Measurements from ENCODE around the gene ALLC.

ALLC gene

DNA sequence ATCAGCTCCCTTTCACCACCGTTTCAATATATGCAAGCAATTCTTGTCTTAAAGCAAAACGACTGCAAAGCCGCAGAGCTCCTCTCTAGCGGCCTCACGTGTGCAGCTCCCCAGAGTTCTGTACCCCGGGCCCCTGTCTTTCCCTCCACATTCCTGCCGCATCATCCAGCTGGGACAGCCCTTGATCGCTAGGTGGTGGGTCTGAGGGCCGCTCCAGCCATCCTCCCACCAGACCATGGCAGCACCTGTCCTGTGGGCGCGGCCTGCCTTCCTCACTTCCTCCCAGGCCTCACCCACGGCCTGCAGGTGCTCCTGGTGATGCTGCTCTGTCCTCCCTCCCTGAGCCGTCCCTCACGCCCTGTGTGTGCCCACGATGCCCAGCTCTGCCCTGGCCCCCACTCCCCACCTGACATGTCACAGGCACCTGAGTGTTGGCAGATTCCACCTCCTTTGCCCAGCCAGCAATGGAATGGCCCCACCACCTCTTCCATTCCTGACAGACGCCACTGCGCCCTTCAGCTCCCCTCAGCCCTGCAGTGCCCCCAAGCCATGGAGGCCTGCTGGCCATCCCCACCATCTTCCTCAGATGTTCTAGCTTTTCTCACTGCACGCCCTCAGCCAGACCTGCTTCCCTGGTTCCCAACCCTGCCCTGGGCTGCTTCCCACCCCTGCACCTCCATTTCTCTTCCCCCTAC, 15.3 kb upstream of the ALLC start:
- Histone ChIP-seq H3K4me3 (ENCODE audit: low read length) (no peak overlapping the region), H3K4me1 (ENCODE audit: insufficient read depth, low read length) (no peaks in the 10 kb centered on the region), H3K27me3 (ENCODE audit: insufficient read depth, low read length) (no peaks in the 10 kb centered on the region), H3K9me3 (ENCODE audit: insufficient read depth, low read depth, low read length) (no peaks in the 10 kb centered on the region), H3K9ac (ENCODE audit: low read depth, low read length) (no peak overlapping the region), H3K36me3 (ENCODE audit: insufficient read depth, low read length) (no peaks in the 10 kb centered on the region), H3K27ac (ENCODE audit: low read depth, low read length) (no peak overlapping the region)
- 92% methylated on average over 18 of the region's 18 CpGs for WGBS

DNA sequence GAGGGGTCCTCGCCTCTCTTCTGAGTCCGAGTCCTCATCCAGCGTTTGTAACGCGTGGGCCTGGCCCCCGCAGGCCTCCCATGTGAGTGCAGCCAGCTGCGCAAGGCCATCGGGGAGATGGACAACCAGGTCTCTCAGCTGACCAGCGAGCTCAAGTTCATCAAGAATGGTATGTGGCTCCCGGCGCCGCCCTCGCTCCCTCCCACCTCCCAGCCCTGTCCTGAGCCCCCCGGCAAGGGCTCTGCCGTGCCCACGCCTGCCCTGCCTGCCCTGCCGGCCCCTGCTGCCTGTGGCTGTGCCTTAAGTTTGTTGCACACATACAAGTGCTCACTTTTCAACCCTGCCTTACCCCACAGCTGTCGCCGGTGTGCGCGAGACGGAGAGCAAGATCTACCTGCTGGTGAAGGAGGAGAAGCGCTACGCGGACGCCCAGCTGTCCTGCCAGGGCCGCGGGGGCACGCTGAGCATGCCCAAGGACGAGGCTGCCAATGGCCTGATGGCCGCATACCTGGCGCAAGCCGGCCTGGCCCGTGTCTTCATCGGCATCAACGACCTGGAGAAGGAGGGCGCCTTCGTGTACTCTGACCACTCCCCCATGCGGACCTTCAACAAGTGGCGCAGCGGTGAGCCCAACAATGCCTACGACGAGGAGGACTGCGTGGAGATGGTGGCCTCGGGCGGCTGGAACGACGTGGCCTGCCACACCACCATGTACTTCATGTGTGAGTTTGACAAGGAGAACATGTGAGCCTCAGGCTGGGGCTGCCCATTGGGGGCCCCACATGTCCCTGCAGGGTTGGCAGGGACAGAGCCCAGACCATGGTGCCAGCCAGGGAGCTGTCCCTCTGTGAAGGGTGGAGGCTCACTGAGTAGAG, 14.4 kb upstream of the ALLC start:
- Histone ChIP-seq H3K27me3 (ENCODE audit: insufficient read depth, low read length) (no peaks in the 10 kb centered on the region), H3K9me3 (ENCODE audit: insufficient read depth, low read depth, low read length) (no peaks in the 10 kb centered on the region)
- WGBS = 95% methylated on average over 48 of the region's 48 CpGs

DNA sequence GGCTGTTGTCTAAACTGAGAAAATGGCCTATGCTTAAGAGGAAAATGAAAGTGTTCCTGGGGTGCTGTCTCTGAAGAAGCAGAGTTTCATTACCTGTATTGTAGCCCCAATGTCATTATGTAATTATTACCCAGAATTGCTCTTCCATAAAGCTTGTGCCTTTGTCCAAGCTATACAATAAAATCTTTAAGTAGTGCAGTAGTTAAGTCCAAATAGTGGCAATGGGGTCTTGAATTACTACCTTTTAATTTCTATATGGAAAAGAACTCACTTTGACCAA, 13.8 kb upstream of the ALLC start:
- no peak overlapping the region for H3K9ac ChIP-seq (ENCODE audit: low read depth, low read length)
- no peaks in the 10 kb centered on the region for H3K36me3 ChIP-seq (ENCODE audit: insufficient read depth, low read length)
- H3K4me1 ChIP-seq (ENCODE audit: insufficient read depth, low read length) = no peaks in the 10 kb centered on the region
- H3K27ac ChIP-seq (ENCODE audit: low read depth, low read length) = no peak overlapping the region
- no peak overlapping the region for H3K4me3 ChIP-seq (ENCODE audit: low read length)
- no peaks in the 10 kb centered on the region for H3K9me3 ChIP-seq (ENCODE audit: insufficient read depth, low read depth, low read length)
- H3K27me3 ChIP-seq (ENCODE audit: insufficient read depth, low read length) = no peaks in the 10 kb centered on the region

More for the DNA sequence above, 14.4 kb upstream of the ALLC start:
- no peaks in the 10 kb centered on the region for H3K36me3 ChIP-seq (ENCODE audit: insufficient read depth, low read length)
- H3K9ac ChIP-seq (ENCODE audit: low read depth, low read length) = no peak overlapping the region
- H3K4me1 ChIP-seq (ENCODE audit: insufficient read depth, low read length) = no peaks in the 10 kb centered on the region
- H3K27ac ChIP-seq (ENCODE audit: low read depth, low read length) = no peak overlapping the region
- H3K4me3 ChIP-seq (ENCODE audit: low read length) = no peak overlapping the region

DNA sequence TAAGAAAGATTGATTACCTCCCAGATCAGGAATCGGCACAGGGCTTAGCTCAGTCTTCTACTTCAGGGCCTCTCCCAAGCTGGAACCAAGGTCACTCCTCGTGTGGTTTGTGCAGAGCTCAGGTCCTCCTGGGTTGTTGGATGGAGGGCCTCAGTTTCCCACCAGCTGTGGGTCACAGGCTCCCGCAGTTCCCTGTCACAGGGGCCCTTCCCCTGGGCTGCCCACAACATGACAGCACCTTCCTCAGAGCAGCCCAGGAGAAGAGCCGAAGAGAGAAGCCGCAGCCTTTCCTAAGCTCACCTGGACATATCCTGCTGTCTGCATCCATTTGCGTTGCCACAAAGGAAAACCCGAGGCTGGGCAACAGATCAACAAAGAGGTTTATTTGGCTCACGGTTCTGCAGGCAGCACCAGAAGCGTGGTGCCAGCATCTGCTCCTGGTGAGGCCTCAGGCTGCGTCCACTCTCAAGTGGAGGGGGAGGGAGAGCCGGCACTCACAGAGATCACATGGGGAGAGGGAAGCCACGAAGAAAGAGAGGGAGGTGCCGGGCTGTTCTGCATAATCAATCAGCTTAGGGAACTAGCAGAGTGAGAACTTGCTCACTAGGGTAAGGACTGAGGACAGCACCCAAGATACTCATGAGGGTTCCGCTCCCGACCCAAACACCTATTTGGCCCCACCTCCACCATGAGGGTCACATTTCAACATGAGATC, 13.0 kb upstream of the ALLC start:
- Histone ChIP-seq H3K4me1 (ENCODE audit: insufficient read depth, low read length) (no peaks in the 10 kb centered on the region), H3K9me3 (ENCODE audit: insufficient read depth, low read depth, low read length) (no peaks in the 10 kb centered on the region), H3K4me3 (ENCODE audit: low read length) (no peak overlapping the region), H3K36me3 (ENCODE audit: insufficient read depth, low read length) (no peaks in the 10 kb centered on the region), H3K27me3 (ENCODE audit: insufficient read depth, low read length) (no peaks in the 10 kb centered on the region), H3K27ac (ENCODE audit: low read depth, low read length) (no peak overlapping the region), H3K9ac (ENCODE audit: low read depth, low read length) (no peak overlapping the region)
- WGBS = 88% methylated on average over 15 of the region's 15 CpGs

DNA sequence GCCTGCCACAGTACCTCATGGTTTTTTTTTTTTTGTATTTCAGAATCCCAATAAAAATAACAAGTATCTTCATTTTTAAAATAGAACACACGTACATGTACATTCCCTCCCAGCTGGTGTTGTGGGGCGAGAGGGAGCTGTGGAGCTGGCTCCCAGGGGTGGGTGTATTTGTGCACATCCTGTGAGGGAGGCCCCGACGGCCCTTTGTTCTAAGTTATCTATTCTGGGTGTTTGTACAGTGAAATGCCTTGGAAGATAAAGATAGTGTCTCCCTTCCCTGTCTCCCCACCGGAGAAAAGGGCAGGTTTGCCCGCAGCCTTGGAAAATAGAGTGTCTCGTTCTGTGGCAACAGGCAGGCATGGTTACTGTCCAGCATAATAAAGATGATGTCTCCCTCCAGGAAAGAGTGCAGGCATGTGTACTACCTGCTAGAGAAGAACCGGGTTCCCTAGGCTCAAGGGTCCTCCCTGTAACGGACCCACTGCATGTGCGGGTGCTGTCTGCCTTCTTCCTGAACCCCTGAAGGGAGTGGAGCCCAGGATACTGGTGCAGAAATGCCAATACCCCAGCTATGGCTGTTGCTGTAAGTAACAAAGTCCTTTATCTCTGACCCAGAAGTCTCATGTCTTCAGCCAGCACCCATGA, 12.1 kb upstream of the ALLC start:
- H3K27ac ChIP-seq (ENCODE audit: low read depth, low read length) = no peak overlapping the region
- no peaks in the 10 kb centered on the region for H3K9me3 ChIP-seq (ENCODE audit: insufficient read depth, low read depth, low read length)
- no peaks in the 10 kb centered on the region for H3K27me3 ChIP-seq (ENCODE audit: insufficient read depth, low read length)
- H3K4me3 ChIP-seq (ENCODE audit: low read length) = no peak overlapping the region
- H3K36me3 ChIP-seq (ENCODE audit: insufficient read depth, low read length) = no peaks in the 10 kb centered on the region
- H3K9ac ChIP-seq (ENCODE audit: low read depth, low read length) = no peak overlapping the region
- 88% methylated on average over 10 of the region's 10 CpGs for WGBS
- no peaks in the 10 kb centered on the region; the same call in 1 of the 2 replicates for H3K4me1 ChIP-seq (ENCODE audit: insufficient read depth, low read length)

DNA sequence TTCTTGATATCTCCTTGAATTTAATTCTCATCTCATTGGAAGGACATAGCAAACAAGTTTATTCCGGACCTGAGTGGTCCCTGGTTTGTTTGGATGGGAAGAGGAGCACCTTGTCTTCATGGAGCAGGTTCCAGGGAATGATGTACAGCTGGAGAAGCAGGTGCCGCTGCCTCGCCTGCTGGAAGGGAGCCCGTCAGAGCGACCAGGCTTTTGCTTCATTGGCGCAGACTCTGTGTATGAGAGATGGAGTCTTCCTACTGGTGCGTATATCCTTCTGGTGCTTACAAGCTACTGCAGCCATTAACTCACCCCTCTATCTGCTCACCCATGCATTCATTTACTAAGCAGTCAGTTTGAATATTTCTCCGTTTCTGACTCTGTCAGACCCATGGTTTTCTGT, 11.6 kb upstream of the ALLC start:
- no peaks in the 10 kb centered on the region; the same call in 1 of the 2 replicates for H3K4me1 ChIP-seq (ENCODE audit: insufficient read depth, low read length)
- no peak overlapping the region for H3K27ac ChIP-seq (ENCODE audit: low read depth, low read length)
- H3K9me3 ChIP-seq (ENCODE audit: insufficient read depth, low read depth, low read length) = no peaks in the 10 kb centered on the region
- no peak overlapping the region for H3K4me3 ChIP-seq (ENCODE audit: low read length)
- H3K27me3 ChIP-seq (ENCODE audit: insufficient read depth, low read length) = no peaks in the 10 kb centered on the region
- no peak overlapping the region for H3K9ac ChIP-seq (ENCODE audit: low read depth, low read length)
- no peaks in the 10 kb centered on the region for H3K36me3 ChIP-seq (ENCODE audit: insufficient read depth, low read length)
- 94% methylated on average over 7 of the region's 8 CpGs for WGBS

DNA sequence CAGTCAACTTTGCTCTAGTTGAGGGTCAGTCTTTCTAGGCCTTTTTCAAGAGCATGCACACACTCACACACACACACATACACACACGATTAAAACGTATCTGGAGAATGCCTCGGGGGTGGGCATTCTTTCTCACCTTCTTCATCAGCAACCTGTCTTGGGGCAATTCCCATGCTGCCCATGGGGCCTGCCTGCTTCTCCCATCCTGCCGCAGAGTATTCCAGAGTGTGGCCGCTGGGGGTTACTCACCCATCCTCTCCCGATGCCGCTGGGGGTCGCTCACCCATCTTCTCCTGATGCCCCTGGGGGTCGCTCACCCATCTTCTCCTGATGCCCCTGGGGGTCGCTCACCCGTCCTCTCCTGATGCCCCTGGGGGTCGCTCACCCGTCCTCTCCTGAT, 10.8 kb upstream of the ALLC start:
- no peaks in the 10 kb centered on the region for H3K27me3 ChIP-seq (ENCODE audit: insufficient read depth, low read length)

DNA sequence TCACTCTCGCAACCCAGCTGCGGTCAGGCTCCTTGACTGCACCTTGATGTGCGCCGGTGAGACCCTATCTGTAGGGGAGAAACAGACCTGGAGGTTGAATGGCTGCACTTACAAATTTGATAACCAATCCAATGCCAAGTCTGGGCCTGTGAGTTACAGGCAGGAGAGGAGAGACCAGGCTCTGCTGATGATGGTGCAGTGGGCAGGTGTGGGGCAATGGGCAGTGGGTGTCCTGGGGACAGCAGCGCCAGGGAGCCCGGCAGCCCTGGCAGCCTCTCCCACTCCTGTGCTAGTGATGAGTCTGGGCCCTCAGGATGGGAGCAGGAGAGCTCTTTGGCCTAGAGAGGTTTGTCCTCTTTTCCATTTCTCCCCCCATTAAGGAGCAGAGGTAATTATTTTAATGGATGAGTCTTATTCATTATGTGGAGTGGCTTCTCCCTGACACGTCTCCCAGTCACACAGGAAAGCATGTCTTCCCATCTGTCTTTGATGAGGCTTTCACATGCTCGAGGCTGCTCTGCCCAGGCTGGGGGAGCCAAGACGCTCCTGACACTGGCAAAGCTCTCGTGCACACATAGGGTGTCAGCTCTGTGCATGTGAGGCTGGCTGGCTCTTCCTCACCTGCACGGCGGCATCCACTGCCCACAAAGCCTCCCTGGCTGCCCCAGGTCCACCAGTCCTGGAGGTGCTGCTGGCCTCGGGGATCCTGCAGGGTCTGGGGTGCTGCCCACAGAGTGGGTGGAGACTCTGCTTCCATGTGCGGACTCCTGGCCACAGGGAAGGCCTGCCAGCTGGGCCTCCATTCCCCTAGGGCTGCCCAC, 10.0 kb upstream of the ALLC start:
- Histone ChIP-seq H3K4me3 (ENCODE audit: low read length) (no peak overlapping the region), H3K4me1 (ENCODE audit: insufficient read depth, low read length) (no peaks in the 10 kb centered on the region; the same call in 1 of the 2 replicates), H3K36me3 (ENCODE audit: insufficient read depth, low read length) (no peaks in the 10 kb centered on the region), H3K9ac (ENCODE audit: low read depth, low read length) (no peak overlapping the region), H3K9me3 (ENCODE audit: insufficient read depth, low read depth, low read length) (no peaks in the 10 kb centered on the region), H3K27ac (ENCODE audit: low read depth, low read length) (no peak overlapping the region), H3K27me3 (ENCODE audit: insufficient read depth, low read length) (no peaks in the 10 kb centered on the region)
- 93% methylated on average over 14 of the region's 14 CpGs for WGBS

More for the DNA sequence above, 10.8 kb upstream of the ALLC start:
- no peaks in the 10 kb centered on the region for H3K36me3 ChIP-seq (ENCODE audit: insufficient read depth, low read length)
- no peaks in the 10 kb centered on the region; the same call in 1 of the 2 replicates for H3K4me1 ChIP-seq (ENCODE audit: insufficient read depth, low read length)
- no peak overlapping the region for H3K27ac ChIP-seq (ENCODE audit: low read depth, low read length)
- H3K4me3 ChIP-seq (ENCODE audit: low read length) = no peak overlapping the region
- no peaks in the 10 kb centered on the region for H3K9me3 ChIP-seq (ENCODE audit: insufficient read depth, low read depth, low read length)
- 87% methylated on average over 13 of the region's 13 CpGs for WGBS
- no peak overlapping the region for H3K9ac ChIP-seq (ENCODE audit: low read depth, low read length)

DNA sequence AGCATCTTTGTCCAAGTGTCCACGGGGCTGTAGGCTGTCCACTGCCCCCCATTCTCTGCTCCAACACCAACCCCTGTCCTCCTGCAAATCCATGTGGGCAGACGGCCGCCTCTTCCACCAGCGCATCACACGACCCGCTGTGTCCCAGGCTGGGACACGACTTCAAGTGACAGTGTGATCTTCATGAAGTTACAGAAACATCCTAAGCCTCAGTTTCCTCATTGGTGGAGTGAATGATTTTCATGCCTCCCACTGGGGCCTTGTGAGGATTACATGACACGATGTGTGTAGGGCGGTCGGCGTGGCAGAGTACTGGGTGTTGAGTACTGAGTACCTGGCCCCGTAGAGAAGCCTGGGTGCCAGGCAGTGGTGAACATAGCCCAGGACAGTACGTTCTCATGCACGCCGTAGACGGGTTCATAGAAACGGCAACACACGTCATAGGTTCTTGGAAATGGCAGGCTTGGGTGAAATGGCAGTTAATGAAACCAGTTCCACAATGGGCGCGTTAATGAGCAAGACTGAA, 9.3 kb upstream of the ALLC start:
- 94% methylated on average over 20 of the region's 20 CpGs for WGBS
- H3K27me3 ChIP-seq (ENCODE audit: insufficient read depth, low read length) = no peaks in the 10 kb centered on the region
- no peaks in the 10 kb centered on the region for H3K36me3 ChIP-seq (ENCODE audit: insufficient read depth, low read length)
- H3K9me3 ChIP-seq (ENCODE audit: insufficient read depth, low read depth, low read length) = no peaks in the 10 kb centered on the region
- H3K27ac ChIP-seq (ENCODE audit: low read depth, low read length) = no peak overlapping the region
- no peaks in the 10 kb centered on the region; the same call in 1 of the 2 replicates for H3K4me1 ChIP-seq (ENCODE audit: insufficient read depth, low read length)
- no peak overlapping the region for H3K9ac ChIP-seq (ENCODE audit: low read depth, low read length)
- no peak overlapping the region for H3K4me3 ChIP-seq (ENCODE audit: low read length)

DNA sequence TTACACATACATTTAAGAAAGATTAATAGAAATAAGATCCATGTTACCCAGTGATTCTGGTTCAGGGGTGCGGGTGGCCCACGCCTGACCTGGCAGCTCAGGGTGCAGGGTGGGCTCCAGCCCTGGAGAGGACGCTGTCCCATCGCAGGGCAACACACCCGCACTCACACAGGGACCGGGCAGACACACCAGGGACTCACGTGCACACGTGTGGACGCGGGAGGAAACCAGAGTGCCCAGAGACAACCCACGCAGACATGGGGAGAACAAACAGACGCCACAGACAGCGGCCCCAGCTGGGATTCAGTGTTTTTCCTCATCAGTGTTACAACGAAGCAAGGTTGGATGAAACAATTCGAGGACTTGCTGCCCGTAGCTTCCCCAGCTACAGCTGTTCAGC, 8.4 kb upstream of the ALLC start:
- no peak overlapping the region for H3K27ac ChIP-seq (ENCODE audit: low read depth, low read length)
- no peaks in the 10 kb centered on the region for H3K36me3 ChIP-seq (ENCODE audit: insufficient read depth, low read length)
- no peak overlapping the region for H3K4me3 ChIP-seq (ENCODE audit: low read length)
- H3K27me3 ChIP-seq (ENCODE audit: insufficient read depth, low read length) = no peaks in the 10 kb centered on the region
- no peaks in the 10 kb centered on the region for H3K9me3 ChIP-seq (ENCODE audit: insufficient read depth, low read depth, low read length)
- no peak overlapping the region for H3K9ac ChIP-seq (ENCODE audit: low read depth, low read length)
- no peaks in the 10 kb centered on the region; the same call in 1 of the 2 replicates for H3K4me1 ChIP-seq (ENCODE audit: insufficient read depth, low read length)
- WGBS = 95% methylated on average over 16 of the region's 16 CpGs
